ENCODE data around the gene MAPKAP1. TPM values are rescaled to one million over a fixed set of nuclear protein-coding genes. Genes with fewer than 3 reads are reported as not detected.

The MAPKAP1 gene
- total RNA-seq, 1 donor from 2014 or later: 29.4 TPM

DNA sequence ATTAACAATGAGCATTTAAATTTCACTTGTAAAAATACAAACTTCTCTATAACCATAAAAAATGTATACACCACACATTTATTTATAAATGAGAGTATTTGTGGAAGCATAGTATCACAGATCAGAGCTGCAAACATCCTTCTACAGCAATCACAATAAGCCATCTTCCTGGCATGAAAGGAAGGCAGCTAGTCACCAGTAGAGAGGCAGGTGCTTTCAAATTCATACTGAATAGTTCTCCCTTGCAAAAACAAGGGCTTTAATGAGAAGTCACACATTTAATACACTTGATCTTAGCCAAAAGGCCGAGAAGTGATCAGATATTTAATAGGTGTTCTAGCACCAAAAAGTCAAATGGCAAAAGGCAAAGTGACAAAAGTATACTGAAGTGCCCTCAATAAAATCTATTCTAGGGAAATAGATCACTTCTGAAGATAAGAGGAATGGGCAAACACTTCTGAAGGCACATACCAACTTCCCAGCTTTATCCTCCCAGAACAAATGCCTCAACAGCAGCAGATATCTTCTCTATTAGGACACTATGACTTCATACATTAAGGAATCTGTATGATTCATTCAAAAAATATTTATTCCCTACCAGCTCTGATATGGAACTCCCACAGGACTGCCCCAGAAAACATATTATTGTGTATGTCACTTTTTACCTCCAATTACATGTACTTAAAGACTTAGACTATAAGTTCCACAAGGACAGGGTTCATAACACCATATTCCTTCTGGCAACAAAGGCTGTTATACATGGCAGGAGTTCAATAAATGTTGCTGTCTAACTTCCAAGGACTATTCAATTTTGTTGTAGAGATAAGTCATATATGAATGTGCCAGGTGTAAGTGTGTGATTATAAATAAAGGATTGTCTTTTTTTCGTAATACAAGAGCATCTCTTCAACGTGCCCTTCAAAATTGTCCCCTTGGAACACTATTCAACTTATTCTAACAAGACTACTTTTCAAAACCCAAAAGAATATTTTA lies 31.7 kb downstream of the MAPKAP1 start:
- peak; percentile 68 for DNase-seq (ENCODE audit: low spot score)

DNA sequence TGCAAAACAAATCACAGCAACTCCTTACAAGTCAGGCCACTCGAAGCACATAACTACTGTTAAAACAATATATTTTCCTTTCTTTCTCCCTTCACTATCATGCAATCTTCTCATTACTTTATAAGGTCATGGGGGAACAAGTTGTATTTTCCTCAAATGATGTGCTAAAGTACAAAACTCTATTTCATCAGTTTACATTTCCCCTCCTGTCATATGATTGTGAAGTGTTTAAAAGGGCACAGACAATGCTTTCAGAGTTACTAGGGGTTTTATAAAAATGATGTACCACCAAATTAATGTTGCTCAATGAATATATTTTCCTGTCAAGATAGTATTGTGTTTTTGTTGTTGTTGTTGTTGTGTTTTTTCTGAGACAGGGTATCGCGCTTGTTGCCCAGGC lies 34.1 kb downstream of the MAPKAP1 start:
- no peak for DNase-seq (ENCODE audit: low spot score)

DNA sequence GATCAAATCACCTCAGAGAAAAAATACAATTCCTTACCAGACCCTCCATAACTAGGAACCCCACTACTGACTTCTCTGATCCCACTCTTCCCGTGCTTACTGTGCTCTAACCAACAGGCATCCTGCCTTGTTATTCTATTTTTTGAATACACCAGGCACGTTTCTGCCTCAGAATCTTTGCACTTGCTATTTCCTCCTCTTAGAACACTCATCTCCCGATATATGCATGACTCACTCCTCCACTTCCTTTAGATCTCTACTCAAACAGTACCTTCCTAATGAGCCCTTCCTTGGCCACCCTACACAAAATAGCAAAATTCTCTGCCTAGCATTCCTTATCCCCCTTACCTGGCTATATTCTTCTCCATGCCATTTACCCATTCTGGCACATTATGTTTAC lies 43.9 kb downstream of the MAPKAP1 start:
- DNase-seq (ENCODE audit: low spot score): no peak

DNA sequence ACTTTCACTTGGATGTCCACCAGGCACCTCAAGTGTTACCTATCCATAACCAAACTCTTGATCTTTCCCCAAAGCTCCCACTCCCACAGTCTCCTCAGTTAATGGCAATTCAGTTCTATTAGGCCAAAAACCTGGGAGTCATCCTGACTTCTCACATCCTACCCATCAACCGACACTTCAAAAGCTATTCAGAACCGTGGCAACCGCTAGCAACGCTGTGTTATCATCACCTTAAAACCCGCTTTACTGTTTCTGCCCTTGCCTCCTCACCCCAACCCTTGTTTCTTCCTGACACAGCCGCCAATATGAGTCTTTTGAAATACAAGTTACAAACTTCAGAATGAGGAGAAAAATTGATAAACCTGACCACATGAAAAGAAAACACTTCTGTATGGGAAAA lies 46.5 kb downstream of the MAPKAP1 start:
- no peak for DNase-seq (ENCODE audit: low spot score)

DNA sequence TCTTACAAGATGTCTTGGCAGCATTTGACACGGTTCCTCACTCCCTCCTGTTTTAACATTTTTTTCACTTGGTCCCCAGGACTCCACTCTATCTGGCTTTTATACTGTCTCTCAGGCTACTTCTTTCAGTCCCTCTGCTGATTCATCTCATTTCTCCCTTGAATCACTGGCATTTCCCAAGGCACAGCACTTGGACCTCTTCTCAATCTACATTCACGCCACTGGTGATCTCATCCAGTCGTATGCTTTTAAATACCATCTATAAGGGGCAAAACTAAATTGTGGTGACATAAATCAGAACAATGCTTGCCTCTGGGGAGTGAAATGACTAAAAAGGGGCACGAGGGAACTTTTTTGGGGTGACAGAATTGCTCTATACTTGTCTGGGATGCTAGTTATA lies 47.1 kb downstream of the MAPKAP1 start:
- no peak for DNase-seq (ENCODE audit: low spot score)

DNA sequence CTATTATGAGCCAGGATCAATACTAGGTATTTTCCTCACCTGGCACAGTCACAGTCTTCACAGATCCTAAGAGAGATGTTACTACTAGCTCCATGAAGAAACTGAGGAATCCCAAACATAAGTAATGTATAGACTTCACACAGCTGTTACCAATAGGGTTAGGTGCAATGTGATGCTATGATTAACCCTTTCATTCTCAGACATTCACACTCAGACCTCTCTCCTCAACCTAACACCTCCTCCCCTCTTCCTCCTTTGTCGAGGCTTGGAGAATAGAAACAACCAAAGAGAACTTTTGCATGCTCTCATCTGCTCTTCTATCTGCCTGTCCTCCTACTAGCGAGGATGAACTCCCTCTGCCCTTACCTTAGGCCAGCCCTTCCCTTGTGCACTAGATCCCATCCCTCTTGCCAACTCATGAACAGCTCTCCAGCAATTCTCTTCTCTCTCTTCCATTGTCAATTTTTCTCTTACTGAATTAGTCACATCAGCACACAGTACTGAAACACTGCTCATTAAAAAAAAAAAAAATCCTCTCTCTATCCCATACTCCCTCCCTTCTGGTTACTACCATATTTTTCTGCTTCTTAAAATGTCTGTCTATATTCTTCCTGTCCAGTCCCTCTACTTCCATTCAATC lies 47.7 kb downstream of the MAPKAP1 start:
- no peak for DNase-seq (ENCODE audit: low spot score)

DNA sequence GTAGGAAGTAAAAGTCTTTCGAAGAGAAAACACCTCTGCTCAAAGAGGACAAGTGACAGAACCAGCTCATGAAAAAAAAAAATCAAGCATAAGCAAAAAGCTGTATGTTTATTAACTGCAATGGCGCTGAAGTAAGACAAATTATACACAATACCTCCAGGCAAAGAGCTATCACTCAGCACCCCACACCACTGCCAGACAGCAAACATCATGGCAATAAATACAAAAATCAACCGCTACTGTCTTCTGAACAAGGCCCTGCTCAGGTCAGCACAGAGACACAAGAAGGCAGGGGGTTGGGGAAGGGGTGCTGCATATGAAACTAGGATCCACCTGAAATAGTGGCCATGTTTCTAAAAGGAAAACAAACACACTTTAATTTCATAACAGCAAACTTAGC lies 50.4 kb downstream of the MAPKAP1 start:
- no peak for DNase-seq (ENCODE audit: low spot score)

DNA sequence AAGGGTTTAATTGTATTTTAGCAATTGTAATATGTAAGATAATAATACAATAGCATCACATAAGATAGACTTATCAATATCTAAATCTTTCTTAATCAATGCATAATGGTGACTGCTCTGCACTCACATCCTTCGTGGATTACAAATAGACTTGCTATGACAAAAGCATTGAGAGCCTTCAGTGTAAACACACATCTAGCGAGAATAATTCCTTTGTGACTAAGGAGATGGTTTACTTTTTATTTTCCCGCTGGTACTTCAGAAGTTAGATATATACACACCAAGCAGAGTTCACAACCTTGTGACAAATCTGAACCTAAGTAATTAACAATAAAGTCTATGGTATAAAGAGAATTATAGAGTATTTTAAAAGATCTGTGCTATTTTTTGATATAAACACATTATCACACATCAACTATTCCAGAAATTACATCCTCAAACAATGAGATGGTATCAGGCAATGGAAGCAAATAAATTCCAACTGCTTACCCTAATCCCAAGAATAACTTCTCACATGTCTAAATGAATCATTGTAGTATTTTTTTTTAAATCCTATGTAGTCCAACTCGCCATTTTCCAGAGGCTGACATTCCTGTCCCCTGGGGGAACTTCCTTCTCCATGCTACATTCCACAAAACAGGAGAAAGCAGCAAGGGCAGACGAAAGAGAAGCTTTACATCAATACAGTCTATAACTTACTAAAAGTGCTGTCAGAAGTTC lies 51.2 kb downstream of the MAPKAP1 start:
- no peak for DNase-seq (ENCODE audit: low spot score)

DNA sequence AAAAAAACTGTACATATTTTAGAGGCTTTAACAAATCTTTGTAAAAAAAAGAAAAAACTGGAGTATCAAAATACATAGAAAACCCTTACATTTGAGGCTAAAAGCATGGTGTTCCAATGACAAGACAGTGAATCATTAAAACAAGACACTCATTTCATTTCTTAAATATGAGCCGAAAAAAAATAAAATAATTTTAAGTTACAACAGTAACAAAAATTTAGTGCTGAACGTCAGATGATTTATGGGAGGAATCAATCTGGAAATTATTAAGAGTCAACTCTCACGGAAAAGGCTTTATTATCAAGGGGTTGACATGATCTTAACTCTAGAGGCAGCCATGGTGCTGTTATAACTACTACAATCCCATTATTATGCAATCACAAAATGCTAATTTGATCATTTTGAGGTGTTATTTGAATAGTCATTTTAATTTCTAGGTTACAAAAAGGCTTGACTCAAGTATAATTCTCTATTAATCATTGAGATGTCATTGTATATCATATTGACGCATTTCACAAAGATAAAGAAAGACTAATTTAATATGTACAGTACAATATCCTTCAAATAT lies 51.9 kb downstream of the MAPKAP1 start:
- no peak for DNase-seq (ENCODE audit: low spot score)

DNA sequence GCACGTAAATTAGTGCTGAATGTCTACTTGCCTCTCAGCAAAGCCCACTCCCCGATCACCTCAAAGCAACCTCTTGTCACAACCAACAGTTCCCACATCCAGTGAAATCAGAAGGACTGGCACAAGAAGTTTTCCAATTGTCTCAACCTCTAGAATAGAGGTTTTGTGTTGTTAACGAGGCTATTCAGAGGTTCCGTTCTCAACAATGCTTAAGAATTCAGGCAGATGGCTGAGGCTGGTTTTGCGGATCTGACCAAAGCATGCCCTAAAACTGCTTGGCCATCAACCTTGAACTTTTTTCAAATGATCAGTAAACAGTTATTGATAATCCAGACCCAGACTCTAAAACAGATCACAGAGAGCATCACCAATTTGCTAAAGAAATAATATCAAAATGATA lies 52.9 kb downstream of the MAPKAP1 start:
- DNase-seq (ENCODE audit: low spot score): no peak

DNA sequence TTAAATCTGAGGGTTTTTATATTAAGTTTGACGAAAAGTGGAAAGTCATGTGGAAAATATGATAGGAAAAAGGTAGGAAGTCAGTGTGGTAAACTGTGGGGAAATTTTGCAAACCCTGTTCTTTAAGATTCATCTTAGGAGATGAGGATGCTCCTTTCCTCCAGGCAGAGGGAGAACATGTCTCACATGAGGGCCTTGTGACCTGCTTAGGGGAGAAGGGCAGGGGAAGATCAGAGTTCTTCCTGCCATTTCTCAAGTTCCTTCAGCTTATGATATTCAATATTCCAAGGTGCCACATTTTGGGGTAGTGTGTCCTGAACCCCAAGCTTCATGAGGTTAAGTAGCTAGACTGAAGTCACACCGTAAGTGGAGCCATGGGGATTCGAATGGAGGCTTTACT lies 53.7 kb downstream of the MAPKAP1 start:
- no peak for DNase-seq (ENCODE audit: low spot score)

DNA sequence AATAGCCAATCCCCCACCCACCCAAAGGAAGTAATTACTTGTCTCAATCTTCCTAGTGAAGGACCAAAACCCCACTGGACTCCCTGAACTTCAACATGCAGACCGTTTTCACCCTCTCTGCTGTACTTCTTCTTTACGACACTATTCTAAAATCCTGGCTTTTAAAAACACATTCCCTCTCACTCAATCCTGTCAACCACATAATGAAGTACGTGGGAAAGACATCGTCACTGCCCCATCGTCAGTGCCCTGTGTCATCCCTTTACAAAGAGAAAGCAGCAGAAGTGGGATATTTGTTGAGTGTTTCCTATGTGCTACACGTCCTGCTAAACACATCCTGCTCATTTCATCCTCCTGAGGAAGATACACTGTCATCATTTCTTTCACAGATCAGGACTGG lies 54.2 kb downstream of the MAPKAP1 start:
- DNase-seq (ENCODE audit: low spot score): no peak

DNA sequence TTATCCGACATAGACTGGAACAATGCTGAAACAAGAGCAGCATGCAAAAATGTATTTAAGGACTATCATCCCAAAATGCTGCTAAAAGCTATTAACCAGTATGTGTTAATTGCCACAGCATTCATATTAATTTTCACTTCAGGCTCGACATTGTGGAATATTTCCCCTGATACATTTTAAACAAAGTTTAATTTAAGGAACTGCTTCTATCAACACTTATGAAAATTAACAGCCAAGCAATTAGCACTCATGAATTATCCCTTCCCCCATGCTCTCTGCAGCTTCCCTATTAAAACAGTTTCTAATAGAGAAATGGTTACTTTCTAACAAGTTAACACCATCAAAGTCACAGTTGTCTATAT lies 54.8 kb downstream of the MAPKAP1 start:
- no peak for DNase-seq (ENCODE audit: low spot score)

DNA sequence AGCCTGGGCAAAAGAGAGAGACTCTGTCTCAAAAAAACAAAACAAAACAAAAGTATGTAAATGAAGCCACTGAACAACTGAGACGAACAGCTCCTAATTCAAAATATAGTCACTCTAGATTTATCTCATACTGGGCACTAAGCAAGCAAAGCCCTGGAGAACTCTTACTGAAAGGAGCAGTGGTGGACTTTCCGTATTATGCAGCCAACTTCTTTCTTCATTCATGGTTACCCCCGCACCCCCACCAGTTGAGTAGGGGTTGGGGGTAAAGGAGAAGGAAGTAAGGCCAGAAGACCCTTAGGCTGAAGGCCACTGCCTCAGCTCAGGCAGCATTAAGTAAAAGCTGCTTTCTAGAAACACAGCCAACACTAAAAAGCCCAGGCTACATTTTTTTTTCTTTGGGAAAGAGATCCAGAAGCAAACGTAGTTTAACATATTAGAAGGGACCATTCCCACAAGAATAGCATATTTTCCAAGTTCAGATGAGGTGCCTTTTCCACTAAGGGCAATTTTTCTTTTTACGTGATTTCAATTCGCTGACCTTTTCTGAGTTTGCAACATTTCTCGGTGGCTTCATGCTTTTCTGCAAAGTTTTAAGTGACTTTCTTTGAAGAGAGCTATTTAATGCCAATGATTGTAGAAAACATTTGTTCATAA lies 55.3 kb downstream of the MAPKAP1 start:
- DNase-seq (ENCODE audit: low spot score): no peak

DNA sequence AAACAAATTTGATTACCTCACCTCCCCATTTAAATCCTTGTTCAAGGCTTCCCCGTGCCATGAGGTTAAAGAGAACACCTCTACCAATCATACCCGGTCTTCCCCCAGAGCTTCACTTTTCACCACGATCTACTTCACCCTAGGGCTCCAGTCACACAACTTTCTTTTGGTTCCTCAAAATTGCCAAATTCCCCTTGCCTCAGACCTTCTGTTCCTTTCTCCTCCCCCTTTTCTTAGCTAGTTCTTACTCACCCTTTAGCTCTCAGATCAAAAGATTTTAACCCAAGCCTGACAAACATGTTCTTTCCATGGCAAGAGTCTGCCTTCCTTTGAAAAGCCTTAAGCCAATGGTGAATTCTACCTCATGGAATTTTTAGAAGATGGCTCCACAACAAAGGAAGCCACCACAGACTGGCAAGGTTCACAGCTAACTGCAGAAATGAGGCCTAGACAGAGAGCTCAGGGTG lies 56.7 kb downstream of the MAPKAP1 start:
- no peak for DNase-seq (ENCODE audit: low spot score)

DNA sequence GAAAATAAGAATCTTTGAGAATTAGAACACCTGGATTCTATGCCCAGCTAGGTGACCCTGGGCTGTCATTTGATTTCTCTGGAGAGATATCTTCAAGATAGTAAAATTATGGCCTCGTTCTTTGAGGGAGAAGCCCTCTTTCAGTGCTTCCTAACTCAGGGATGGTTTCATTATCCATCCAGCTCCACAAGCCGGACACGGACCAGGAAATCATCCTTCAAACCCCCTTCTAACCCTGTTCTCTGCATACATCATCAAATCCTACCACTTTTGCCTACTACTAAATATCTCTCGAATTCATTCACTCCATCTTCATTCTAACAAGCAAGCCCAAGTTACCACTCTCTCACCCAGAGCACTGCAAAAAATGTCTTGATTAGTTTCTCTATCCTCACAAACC lies 57.2 kb downstream of the MAPKAP1 start:
- DNase-seq (ENCODE audit: low spot score): no peak

DNA sequence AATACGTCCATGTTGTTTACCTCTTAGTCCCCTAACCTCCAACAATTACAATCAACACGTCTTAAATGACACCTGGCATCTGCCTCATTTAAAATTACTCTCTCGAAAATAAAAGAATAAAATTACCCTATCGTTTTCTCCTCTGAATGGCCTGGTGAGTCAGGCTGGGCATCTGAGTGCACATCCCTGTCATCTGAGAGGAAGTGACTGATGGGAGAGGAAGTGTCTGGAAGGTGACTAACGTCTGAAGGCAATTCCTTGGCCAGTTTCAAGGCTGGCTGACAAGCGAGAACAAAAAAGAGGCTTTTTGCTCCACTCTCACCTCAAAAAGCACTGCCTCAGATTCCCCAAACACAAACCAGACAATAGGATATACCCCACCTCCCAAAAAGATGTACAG lies 57.7 kb downstream of the MAPKAP1 start:
- no peak for DNase-seq (ENCODE audit: low spot score)

DNA sequence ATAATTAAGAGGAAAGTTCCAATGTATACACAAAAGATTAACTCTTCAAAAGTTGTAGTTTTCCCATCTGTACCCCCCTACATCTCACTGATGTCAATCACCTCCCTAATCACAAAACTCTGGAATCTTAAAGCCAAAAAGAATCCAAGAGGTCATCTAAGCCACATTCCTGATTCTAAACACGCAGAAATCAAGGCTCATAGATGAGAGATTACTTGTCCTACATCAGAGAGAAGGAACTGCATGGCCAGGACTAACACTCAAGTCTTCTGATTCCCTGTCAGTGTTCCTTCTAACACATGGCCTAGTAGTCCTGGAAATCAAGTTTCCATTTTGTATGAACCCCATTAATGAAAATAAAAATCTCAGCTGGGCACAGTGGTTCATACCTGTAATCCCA lies 58.7 kb downstream of the MAPKAP1 start:
- no peak for DNase-seq (ENCODE audit: low spot score)

DNA sequence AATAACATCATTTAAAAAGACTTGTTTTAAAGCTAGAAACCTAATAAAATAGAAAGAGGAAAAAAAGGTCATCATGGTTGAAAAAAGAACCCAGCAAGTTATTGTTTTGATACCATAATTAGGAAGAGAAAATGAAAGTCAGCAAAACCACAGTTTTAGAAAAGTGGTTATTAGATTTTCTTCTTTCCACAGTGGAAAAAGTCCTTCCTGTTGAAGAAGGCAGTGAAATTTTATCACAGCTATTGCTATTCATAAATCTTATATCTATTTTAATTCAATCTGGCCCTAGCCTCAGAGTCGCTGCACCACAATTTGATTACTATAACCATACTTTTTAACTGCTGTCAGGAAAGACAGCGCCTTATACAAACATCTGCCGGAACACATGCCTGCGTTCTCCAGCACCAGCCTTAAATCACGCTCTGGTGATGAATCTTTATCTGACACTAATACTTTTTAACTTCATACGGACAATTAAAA lies 60.3 kb downstream of the MAPKAP1 start:
- no peak for DNase-seq (ENCODE audit: low spot score)

DNA sequence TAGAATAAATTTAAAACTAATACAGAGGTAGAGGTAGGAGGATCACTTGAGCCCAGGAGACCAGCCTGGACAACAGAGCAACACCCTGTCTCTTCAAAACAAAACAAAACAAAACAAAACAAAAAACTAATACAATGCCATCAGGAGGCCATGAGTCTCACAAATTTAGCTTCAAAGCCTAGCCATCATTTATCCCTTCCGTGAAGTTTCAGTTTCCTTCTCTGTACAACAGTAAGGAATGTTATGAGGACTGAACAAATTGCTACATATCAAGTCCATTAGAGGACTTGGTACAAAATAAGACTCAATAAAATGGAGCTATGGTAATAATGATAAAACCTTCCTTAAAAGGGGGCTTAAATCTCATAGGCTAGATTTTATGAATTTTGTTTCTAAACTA lies 60.8 kb downstream of the MAPKAP1 start:
- no peak for DNase-seq (ENCODE audit: low spot score)

DNA sequence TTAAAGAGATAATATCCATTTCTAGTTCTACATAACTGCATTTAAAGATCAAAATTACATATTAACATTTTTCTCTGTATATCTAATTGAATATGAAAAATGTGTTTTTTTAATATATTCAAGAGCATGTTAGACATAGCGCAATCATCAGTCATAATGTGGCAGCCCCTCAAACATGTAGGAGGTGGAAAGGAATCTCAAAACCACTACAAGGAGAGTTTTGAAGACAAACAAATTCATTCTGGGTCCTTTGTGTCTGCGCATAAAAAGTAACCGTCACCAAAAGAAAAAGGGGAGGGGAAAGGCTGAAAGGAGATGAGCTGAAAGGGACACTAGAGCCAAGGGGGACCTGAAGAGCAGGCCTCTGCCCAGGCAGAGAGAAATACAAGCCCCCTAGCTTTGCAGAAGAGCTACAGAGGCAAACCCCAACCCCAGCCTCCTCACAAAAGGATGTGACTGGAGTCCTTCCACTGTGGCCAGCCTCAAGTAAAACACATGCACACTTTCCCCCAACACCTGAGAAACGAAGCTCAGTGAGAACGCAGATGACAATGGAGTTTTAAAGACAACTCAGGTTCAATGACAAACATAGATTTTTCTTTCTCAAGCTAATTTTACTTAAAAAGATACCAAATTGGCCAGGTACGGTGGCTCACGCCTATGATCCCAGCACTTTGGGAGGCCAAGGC lies 62.0 kb downstream of the MAPKAP1 start:
- no peak for DNase-seq (ENCODE audit: low spot score)
